NCI-H748 treated with DMSO at 0.1 percent for 48 hours (cell line): ENCODE measurements around the gene FDX2.
"Not testable (repeated sequence)": the region's sequence is repeated elsewhere in the genome, so short reads cannot be mapped to it uniquely, and the experiment has no call there.

Experiments used
- DNase-seq: peaks from one replicate; lab custom pipeline; 2025; lab: John Stamatoyannopoulos, UW

FDX2 gene

GRCh38 chr19:10284065-10284959 lies 31.5 kb downstream of the FDX2 start:
- no peak for DNase-seq

- no peak for DNase-seq
Measured at GRCh38 chr19:10283301-10284064, 32.3 kb downstream of the FDX2 start.

- DNase-seq, result not testable (repeated sequence)
Measured at GRCh38 chr19:10282043-10282442, 33.8 kb downstream of the FDX2 start.

- DNase-seq, result no peak
Measured at GRCh38 chr19:10279737-10280442, 35.9 kb downstream of the FDX2 start.

GRCh38 chr19:10278935-10279334 lies 36.9 kb downstream of the FDX2 start:
- DNase-seq, result no peak

- DNase-seq, result no peak
Measured at GRCh38 chr19:10277795-10278589, 37.8 kb downstream of the FDX2 start.

- DNase-seq, result no peak
Measured at GRCh38 chr19:10274589-10274988, 41.2 kb downstream of the FDX2 start.

- DNase-seq, result no peak
Measured at GRCh38 chr19:10271543-10272086, 44.2 kb downstream of the FDX2 start.

- peak; percentile 3 for DNase-seq
Measured at GRCh38 chr19:10270616-10271394, 45.0 kb downstream of the FDX2 start, which contains the start of gene ICAM1. TSS of gene ICAM1 (plus strand) at chr19:10271120. CDS start at chr19:10271160, 40 bp downstream.

GRCh38 chr19:10270180-10270615 lies 45.6 kb downstream of the FDX2 start:
- DNase-seq, result no peak

GRCh38 chr19:10269333-10270179 lies 46.3 kb downstream of the FDX2 start:
- peak; percentile 6 for DNase-seq

GRCh38 chr19:10268071-10268470 lies 47.7 kb downstream of the FDX2 start:
- no peak for DNase-seq

GRCh38 chr19:10266706-10267105 lies 49.1 kb downstream of the FDX2 start:
- DNase-seq, result no peak

GRCh38 chr19:10262771-10263170 lies 53.0 kb downstream of the FDX2 start:
- no peak for DNase-seq

GRCh38 chr19:10260141-10260584 lies 55.7 kb downstream of the FDX2 start:
- DNase-seq, result no peak
